ENCODE data around the gene PKDCC. TPM values are rescaled to one million over a fixed set of nuclear protein-coding genes. Genes with fewer than 3 reads are reported as not detected.
"Not testable (repeated sequence)": the region's sequence is repeated elsewhere in the genome, so short reads cannot be mapped to it uniquely, and the experiment has no call there.

Gene PKDCC
- total RNA-seq, 2 donors from 2014 or later, result 11.1 to 61.4 TPM

GRCh38 chr2:42030829-42031228, 17.0 kb upstream of the PKDCC start:
- no peak for DNase-seq (ENCODE audit: low spot score)
- Histone ChIP-seq H3K27ac (no peak overlapping the region), H3K27me3 (replicated peaks; ENCODE audit: insufficient read depth) (no peaks in the 10 kb centered on the region), H3K9me3 (no peaks in the 10 kb centered on the region), H3K36me3 (no peaks in the 10 kb centered on the region), H3K4me1 (replicated peaks) (no peaks in the 10 kb centered on the region), H3K4me3 (no peak overlapping the region)
- intact Hi-C loops (cut with DNase I), result no loop called here
- 97% methylated on average over 1 of the region's 1 CpG for WGBS
- no peak for TF ChIP-seq POLR2A (IDR thresholded peaks at IDR 0.05)
- TF ChIP-seq POLR2AphosphoS5 (IDR thresholded peaks at IDR 0.05), result no peak
- no peak for TF ChIP-seq CTCF (IDR thresholded peaks at IDR 0.05)

- H3K4me1 ChIP-seq (replicated peaks), result no peaks in the 10 kb centered on the region
- DNase-seq (ENCODE audit: low spot score), result no peak
- no peak for TF ChIP-seq POLR2A (IDR thresholded peaks at IDR 0.05)
- TF ChIP-seq POLR2AphosphoS5 (IDR thresholded peaks at IDR 0.05), result no peak
- H3K9me3 ChIP-seq, result no peaks in the 10 kb centered on the region
- H3K27me3 ChIP-seq (replicated peaks; ENCODE audit: insufficient read depth), result no peaks in the 10 kb centered on the region
- no peaks in the 10 kb centered on the region for H3K36me3 ChIP-seq
- no peak overlapping the region for H3K27ac ChIP-seq
- no peak overlapping the region for H3K4me3 ChIP-seq
- 81% methylated on average over 4 of the region's 4 CpGs for WGBS
- intact Hi-C loops (cut with DNase I), result no loop called here
Observed at GRCh38 chr2:42031281-42032223, 16.3 kb upstream of the PKDCC start.

- Histone ChIP-seq H3K36me3 (no peaks in the 10 kb centered on the region), H3K27ac (no peak overlapping the region), H3K27me3 (replicated peaks; ENCODE audit: insufficient read depth) (no peaks in the 10 kb centered on the region), H3K9me3 (no peaks in the 10 kb centered on the region), H3K4me3 (no peak overlapping the region), H3K4me1 (replicated peaks) (no peaks in the 10 kb centered on the region)
- DNase-seq (ENCODE audit: low spot score), result no peak
- intact Hi-C loops (cut with DNase I), result no loop called here
- no peak for TF ChIP-seq POLR2AphosphoS5 (IDR thresholded peaks at IDR 0.05)
- no peak for TF ChIP-seq CTCF (IDR thresholded peaks at IDR 0.05)
- no peak for TF ChIP-seq POLR2A (IDR thresholded peaks at IDR 0.05)
- WGBS, result 59% methylated on average over 6 of the region's 6 CpGs
Observed at GRCh38 chr2:42032224-42032620, 15.6 kb upstream of the PKDCC start.

GRCh38 chr2:42032745-42033144, 15.1 kb upstream of the PKDCC start:
- Histone ChIP-seq H3K27ac (no peak overlapping the region), H3K4me3 (no peak overlapping the region), H3K27me3 (replicated peaks; ENCODE audit: insufficient read depth) (no peaks in the 10 kb centered on the region), H3K36me3 (no peaks in the 10 kb centered on the region), H3K4me1 (replicated peaks) (no peaks in the 10 kb centered on the region), H3K9me3 (no peaks in the 10 kb centered on the region)
- intact Hi-C loops (cut with DNase I), result no loop called here
- whole genome bisulfite sequencing, result 47% methylated on average over 11 of the region's 11 CpGs
- TF ChIP-seq POLR2AphosphoS5 (IDR thresholded peaks at IDR 0.05) (no peak), CTCF (IDR thresholded peaks at IDR 0.05) (no peak), POLR2A (IDR thresholded peaks at IDR 0.05) (no peak)
- DNase-seq (ENCODE audit: low spot score), result no peak

- WGBS, result 80% methylated on average over 6 of the region's 6 CpGs
- intact Hi-C loops (cut with DNase I); H3K36me3 ChIP-seq; H3K27me3 ChIP-seq (replicated peaks; ENCODE audit: insufficient read depth); H3K4me1 ChIP-seq (replicated peaks); H3K4me3 ChIP-seq; H3K9me3 ChIP-seq; DNase-seq (ENCODE audit: low spot score); H3K27ac ChIP-seq: not testable (repeated sequence)
Observed at GRCh38 chr2:42034096-42034495, 13.7 kb upstream of the PKDCC start.

GRCh38 chr2:42035241-42035640, 12.6 kb upstream of the PKDCC start:
- Histone ChIP-seq H3K9me3 (no peaks in the 10 kb centered on the region), H3K27ac (no peak overlapping the region), H3K4me3 (no peak overlapping the region), H3K36me3 (no peaks in the 10 kb centered on the region), H3K4me1 (replicated peaks) (no peaks in the 10 kb centered on the region), H3K27me3 (replicated peaks; ENCODE audit: insufficient read depth) (no peaks in the 10 kb centered on the region)
- WGBS, result 90% methylated on average over 5 of the region's 5 CpGs
- intact Hi-C loops (cut with DNase I), result no loop called here
- TF ChIP-seq POLR2AphosphoS5 (IDR thresholded peaks at IDR 0.05) (no peak), POLR2A (IDR thresholded peaks at IDR 0.05) (no peak), CTCF (IDR thresholded peaks at IDR 0.05) (no peak)
- DNase-seq (ENCODE audit: low spot score), result no peak
